GM23338 (cell line): ENCODE measurements around the gene ME3. TPM values are rescaled to one million over a fixed set of nuclear protein-coding genes. Genes with fewer than 3 reads are reported as not detected.

Experiments used
- ATAC-seq: fragments of 200-7000 bp; cut with Tn5 transposase; 3 replicates; pipeline ENCODE4 v1.9.1; 2020
- DNase-seq: peaks from one replicate; pipeline ENCODE4 v3.0.0-alpha.2; 2015; ENCODE audit warnings: low spot score
- H2AFZ ChIP-seq: fragments of 200-600 bp; sonication (generic); 2 replicates; pipeline ENCODE4 v1.8.0; 2016; ENCODE audit warnings: antibody characterized with exemption, mild to moderate bottlenecking, moderate library complexity
- H3F3A ChIP-seq: fragments of 200-600 bp; sonication (generic); replicated peaks from 2 replicates; pipeline ENCODE4 v1.8.0; 2017; ENCODE audit warnings: antibody characterized with exemption, mixed run types, low read depth
- H3K27ac ChIP-seq: fragments of 200-600 bp; sonication (generic); 2 replicates; pipeline ENCODE4 v1.6.1; 2016; ENCODE audit warnings: low read depth
- H3K27me3 ChIP-seq: fragments of 200-600 bp; sonication (generic); 2 replicates; pipeline ENCODE4 v1.8.0; 2016; ENCODE audit warnings: mild to moderate bottlenecking, mixed run types, moderate library complexity; ENCODE audit not compliant: insufficient read depth
- H3K36me3 ChIP-seq: fragments of 200-600 bp; sonication (generic); 2 replicates; pipeline ENCODE4 v1.8.0; 2016; ENCODE audit warnings: mild to moderate bottlenecking; ENCODE audit not compliant: insufficient read depth
- H3K4me1 ChIP-seq: fragments of 200-600 bp; sonication (generic); 2 replicates; pipeline ENCODE4 v1.8.0; 2016; ENCODE audit warnings: mild to moderate bottlenecking, moderate library complexity; ENCODE audit not compliant: insufficient read depth
- H3K4me2 ChIP-seq: fragments of 200-600 bp; sonication (generic); 2 replicates; pipeline ENCODE4 v1.7.1; 2017; ENCODE audit warnings: mixed run types
- H3K4me3 ChIP-seq: fragments of 200-600 bp; sonication (generic); 2 replicates; pipeline ENCODE4 v1.6.1; 2016; ENCODE audit warnings: mixed run types
- H3K79me2 ChIP-seq: fragments of 200-600 bp; sonication (generic); replicated peaks from 2 replicates; pipeline ENCODE4 v1.8.0; 2017; ENCODE audit warnings: mild to moderate bottlenecking; ENCODE audit not compliant: insufficient read depth
- H3K9me2 ChIP-seq: fragments of 200-600 bp; sonication (generic); 2 replicates; pipeline ENCODE4 v1.8.0; 2017; ENCODE audit not compliant: insufficient read depth
- H4K20me1 ChIP-seq: fragments of 200-600 bp; sonication (generic); replicated peaks from 2 replicates; pipeline ENCODE4 v1.8.0; 2017; ENCODE audit warnings: mild to moderate bottlenecking; ENCODE audit not compliant: insufficient read depth
- H3K27ac Mint-ChIP-seq: 2 replicates; pipeline ENCODE4 v1.8.0; 2020; ENCODE audit warnings: inconsistent platforms, mild to moderate bottlenecking, moderate library complexity, mixed read lengths
- H3K27me3 Mint-ChIP-seq: 3 replicates; pipeline ENCODE4 v1.8.0; 2022; ENCODE audit warnings: low read depth, mild to moderate bottlenecking, moderate library complexity, mixed read lengths, inconsistent platforms; ENCODE audit not compliant: insufficient read depth, poor library complexity
- H3K36me3 Mint-ChIP-seq: 3 replicates; pipeline ENCODE4 v1.8.0; 2021; ENCODE audit warnings: low read depth, mild to moderate bottlenecking, inconsistent platforms, moderate library complexity, mixed read lengths
- H3K4me1 Mint-ChIP-seq: 3 replicates; pipeline ENCODE4 v1.8.0; 2020; ENCODE audit warnings: mild to moderate bottlenecking, inconsistent platforms, mixed read lengths
- H3K4me3 Mint-ChIP-seq: 3 replicates; pipeline ENCODE4 v1.8.0; 2021; ENCODE audit warnings: moderate library complexity, mild to moderate bottlenecking, inconsistent platforms, mixed read lengths
- H3K9me3 Mint-ChIP-seq: 3 replicates; pipeline ENCODE4 v1.8.0; 2020; ENCODE audit warnings: moderate library complexity, mild to moderate bottlenecking, inconsistent platforms, mixed read lengths
- CREB1 ChIP-seq: fragments of 250-450 bp; sonication (Bioruptor Pico); IDR thresholded peaks from 2 replicates; pipeline ENCODE4 v1.5.0; 2020; ENCODE audit warnings: low read depth, mild to moderate bottlenecking, moderate library complexity
- EZH2 ChIP-seq: fragments of 200-600 bp; sonication (generic); IDR thresholded peaks from one replicate; pipeline ENCODE4 v1.8.0; 2017; ENCODE audit warnings: antibody characterized with exemption, mild to moderate bottlenecking, low read depth; ENCODE audit not compliant: unreplicated experiment
- EZH2phosphoT487 ChIP-seq: fragments of 200-600 bp; sonication (generic); IDR thresholded peaks from one replicate; pipeline ENCODE4 v1.8.1; 2018; ENCODE audit warnings: antibody characterized with exemption; ENCODE audit not compliant: unreplicated experiment
- JUNB ChIP-seq: IDR thresholded peaks from one replicate; pipeline ENCODE4 v1.6.1; 2016; ENCODE audit warnings: antibody characterized with exemption; ENCODE audit not compliant: unreplicated experiment
- NANOG ChIP-seq: IDR thresholded peaks from 2 replicates; pipeline ENCODE4 v1.6.1; 2016; ENCODE audit warnings: antibody characterized with exemption, borderline replicate concordance
- POLR2AphosphoS5 ChIP-seq: IDR thresholded peaks from 2 replicates; pipeline ENCODE4 v1.6.1; 2016; ENCODE audit warnings: antibody characterized with exemption, low read depth
- STAT1 ChIP-seq: IDR thresholded peaks from one replicate; pipeline ENCODE4 v1.6.1; 2016; ENCODE audit warnings: antibody characterized with exemption; ENCODE audit not compliant: unreplicated experiment
- ZNF114 ChIP-seq: fragments of 250-450 bp; sonication (Bioruptor Pico); IDR thresholded peaks from 2 replicates; pipeline ENCODE4 v1.5.0; 2020; ENCODE audit warnings: mild to moderate bottlenecking, moderate library complexity
- ZNF331 ChIP-seq: fragments of 250-450 bp; sonication (Bioruptor Pico); IDR thresholded peaks from 2 replicates; pipeline ENCODE4 v1.5.0; 2020; ENCODE audit warnings: low read depth, mild to moderate bottlenecking, moderate library complexity
- polyA plus RNA-seq: library from polyadenylated mRNA; unstranded; fragments of >200 nt; fragmentation: Nextera tagmentation; extraction: Ambion mirVana; gene quantifications from 2 replicates; pipeline ENCODE4 v1.2.1, GENCODE V29; 2016
- total RNA-seq: library from RNA; depleted of rRNA; stranded (reverse); fragments of >200 nt; shearing (Covaris generic); gene quantifications from 2 replicates; pipeline ENCODE4 v1.2.3, GENCODE V29; 2014
- TF ChIP-seq, protein P1 (sequence below), 2 experiments: fragments of 200-600 bp in 1 of 2; sonication (generic) in 1 of 2; conservative IDR thresholded peaks; 2 replicates each; pipeline versions ENCODE4 v1.5.1 to v1.6.1; 2016 to 2017; ENCODE audit warnings: antibody characterized with exemption in 2 of 2, low read depth in 2 of 2, mild to moderate bottlenecking in 2 of 2, moderate library complexity in 1 of 2
- TF ChIP-seq, protein P2 (sequence below): fragments of 250-450 bp; sonication (Bioruptor Pico); IDR thresholded peaks from 2 replicates; pipeline ENCODE4 v1.5.0; 2020; ENCODE audit warnings: mild to moderate bottlenecking, moderate library complexity
- TF ChIP-seq, protein P3 (sequence below): IDR thresholded peaks from one replicate; pipeline ENCODE4 v1.6.1; 2018; ENCODE audit warnings: antibody characterized with exemption; ENCODE audit not compliant: unreplicated experiment
- TF ChIP-seq, protein P4 (sequence below): IDR thresholded peaks from 2 replicates; pipeline ENCODE4 v1.6.1; 2016; ENCODE audit warnings: antibody characterized with exemption

ME3 gene
- total and polyA plus RNA-seq, 2 experiments from 2014 or later = 1.3 to 4.0 TPM

DNA sequence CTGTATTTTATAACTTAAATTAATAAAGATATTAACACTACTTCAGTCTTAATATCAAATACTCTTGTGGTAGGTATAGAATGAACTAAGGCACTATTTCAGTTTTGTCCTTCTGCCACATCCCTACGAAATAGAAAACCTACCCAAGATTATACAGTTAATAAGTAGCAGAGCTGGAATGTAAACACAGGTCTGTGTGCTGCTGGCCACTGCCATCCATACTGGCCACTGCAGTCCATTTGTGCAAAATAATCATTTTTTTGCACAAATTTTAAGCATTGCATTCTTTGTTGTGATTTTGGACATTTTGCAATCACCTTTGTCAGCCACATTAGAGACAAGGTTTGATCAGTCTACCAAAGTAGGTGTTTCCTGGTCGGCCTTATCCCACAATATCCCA, 91.9 kb downstream of the ME3 start:
- no peaks in the 10 kb centered on the region for H3K36me3 Mint-ChIP-seq
- H3K27me3 Mint-ChIP-seq = peaks cover 5% of the 10 kb centered on the region
- no peak overlapping the region for H3K4me3 Mint-ChIP-seq
- Histone ChIP-seq H3K4me2 (no peak overlapping the region), H3K79me2 (no peaks in the 10 kb centered on the region), H3K36me3 (no peaks in the 10 kb centered on the region), H3K27ac (no peak overlapping the region), H3K9me2 (0 out of 2 replicates have a peak, but pooled peaks cover 2% of the 10 kb centered on the region), H2AFZ (no peak overlapping the region), H3K4me3 (no peak overlapping the region), H3K4me1 (no peaks in the 10 kb centered on the region), H3K27me3 (no peaks in the 10 kb centered on the region), H4K20me1 (no peaks in the 10 kb centered on the region), H3F3A (no peaks in the 10 kb centered on the region)
- H3K27ac Mint-ChIP-seq = no peak overlapping the region
- TF ChIP-seq, protein P1, sequence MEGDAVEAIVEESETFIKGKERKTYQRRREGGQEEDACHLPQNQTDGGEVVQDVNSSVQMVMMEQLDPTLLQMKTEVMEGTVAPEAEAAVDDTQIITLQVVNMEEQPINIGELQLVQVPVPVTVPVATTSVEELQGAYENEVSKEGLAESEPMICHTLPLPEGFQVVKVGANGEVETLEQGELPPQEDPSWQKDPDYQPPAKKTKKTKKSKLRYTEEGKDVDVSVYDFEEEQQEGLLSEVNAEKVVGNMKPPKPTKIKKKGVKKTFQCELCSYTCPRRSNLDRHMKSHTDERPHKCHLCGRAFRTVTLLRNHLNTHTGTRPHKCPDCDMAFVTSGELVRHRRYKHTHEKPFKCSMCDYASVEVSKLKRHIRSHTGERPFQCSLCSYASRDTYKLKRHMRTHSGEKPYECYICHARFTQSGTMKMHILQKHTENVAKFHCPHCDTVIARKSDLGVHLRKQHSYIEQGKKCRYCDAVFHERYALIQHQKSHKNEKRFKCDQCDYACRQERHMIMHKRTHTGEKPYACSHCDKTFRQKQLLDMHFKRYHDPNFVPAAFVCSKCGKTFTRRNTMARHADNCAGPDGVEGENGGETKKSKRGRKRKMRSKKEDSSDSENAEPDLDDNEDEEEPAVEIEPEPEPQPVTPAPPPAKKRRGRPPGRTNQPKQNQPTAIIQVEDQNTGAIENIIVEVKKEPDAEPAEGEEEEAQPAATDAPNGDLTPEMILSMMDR (conservative IDR thresholded peaks at IDR 0.05; ENCODE audit: low read depth in 2 of 2) = no peak
- no peak for TF ChIP-seq ZNF114 (CRISPR knock-in tag)
- TF ChIP-seq ZNF331 = no peak
- TF ChIP-seq, protein P2, sequence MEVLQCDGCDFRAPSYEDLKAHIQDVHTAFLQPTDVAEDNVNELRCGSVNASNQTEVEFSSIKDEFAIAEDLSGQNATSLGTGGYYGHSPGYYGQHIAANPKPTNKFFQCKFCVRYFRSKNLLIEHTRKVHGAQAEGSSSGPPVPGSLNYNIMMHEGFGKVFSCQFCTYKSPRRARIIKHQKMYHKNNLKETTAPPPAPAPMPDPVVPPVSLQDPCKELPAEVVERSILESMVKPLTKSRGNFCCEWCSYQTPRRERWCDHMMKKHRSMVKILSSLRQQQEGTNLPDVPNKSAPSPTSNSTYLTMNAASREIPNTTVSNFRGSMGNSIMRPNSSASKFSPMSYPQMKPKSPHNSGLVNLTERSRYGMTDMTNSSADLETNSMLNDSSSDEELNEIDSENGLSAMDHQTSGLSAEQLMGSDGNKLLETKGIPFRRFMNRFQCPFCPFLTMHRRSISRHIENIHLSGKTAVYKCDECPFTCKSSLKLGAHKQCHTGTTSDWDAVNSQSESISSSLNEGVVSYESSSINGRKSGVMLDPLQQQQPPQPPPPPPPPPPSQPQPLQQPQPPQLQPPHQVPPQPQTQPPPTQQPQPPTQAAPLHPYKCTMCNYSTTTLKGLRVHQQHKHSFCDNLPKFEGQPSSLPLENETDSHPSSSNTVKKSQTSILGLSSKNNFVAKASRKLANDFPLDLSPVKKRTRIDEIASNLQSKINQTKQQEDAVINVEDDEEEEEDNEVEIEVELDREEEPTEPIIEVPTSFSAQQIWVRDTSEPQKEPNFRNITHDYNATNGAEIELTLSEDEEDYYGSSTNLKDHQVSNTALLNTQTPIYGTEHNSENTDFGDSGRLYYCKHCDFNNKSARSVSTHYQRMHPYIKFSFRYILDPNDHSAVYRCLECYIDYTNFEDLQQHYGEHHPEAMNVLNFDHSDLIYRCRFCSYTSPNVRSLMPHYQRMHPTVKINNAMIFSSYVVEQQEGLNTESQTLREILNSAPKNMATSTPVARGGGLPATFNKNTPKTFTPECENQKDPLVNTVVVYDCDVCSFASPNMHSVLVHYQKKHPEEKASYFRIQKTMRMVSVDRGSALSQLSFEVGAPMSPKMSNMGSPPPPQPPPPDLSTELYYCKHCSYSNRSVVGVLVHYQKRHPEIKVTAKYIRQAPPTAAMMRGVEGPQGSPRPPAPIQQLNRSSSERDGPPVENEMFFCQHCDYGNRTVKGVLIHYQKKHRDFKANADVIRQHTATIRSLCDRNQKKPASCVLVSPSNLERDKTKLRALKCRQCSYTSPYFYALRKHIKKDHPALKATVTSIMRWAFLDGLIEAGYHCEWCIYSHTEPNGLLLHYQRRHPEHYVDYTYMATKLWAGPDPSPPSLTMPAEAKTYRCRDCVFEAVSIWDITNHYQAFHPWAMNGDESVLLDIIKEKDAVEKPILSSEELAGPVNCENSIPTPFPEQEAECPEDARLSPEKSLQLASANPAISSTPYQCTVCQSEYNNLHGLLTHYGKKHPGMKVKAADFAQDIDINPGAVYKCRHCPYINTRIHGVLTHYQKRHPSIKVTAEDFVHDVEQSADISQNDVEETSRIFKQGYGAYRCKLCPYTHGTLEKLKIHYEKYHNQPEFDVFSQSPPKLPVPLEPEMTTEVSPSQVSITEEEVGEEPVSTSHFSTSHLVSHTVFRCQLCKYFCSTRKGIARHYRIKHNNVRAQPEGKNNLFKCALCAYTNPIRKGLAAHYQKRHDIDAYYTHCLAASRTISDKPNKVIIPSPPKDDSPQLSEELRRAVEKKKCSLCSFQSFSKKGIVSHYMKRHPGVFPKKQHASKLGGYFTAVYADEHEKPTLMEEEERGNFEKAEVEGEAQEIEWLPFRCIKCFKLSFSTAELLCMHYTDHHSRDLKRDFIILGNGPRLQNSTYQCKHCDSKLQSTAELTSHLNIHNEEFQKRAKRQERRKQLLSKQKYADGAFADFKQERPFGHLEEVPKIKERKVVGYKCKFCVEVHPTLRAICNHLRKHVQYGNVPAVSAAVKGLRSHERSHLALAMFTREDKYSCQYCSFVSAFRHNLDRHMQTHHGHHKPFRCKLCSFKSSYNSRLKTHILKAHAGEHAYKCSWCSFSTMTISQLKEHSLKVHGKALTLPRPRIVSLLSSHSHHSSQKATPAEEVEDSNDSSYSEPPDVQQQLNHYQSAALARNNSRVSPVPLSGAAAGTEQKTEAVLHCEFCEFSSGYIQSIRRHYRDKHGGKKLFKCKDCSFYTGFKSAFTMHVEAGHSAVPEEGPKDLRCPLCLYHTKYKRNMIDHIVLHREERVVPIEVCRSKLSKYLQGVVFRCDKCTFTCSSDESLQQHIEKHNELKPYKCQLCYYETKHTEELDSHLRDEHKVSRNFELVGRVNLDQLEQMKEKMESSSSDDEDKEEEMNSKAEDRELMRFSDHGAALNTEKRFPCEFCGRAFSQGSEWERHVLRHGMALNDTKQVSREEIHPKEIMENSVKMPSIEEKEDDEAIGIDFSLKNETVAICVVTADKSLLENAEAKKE (CRISPR knock-in tag) = no peak
- no peak for TF ChIP-seq EZH2
- TF ChIP-seq NANOG = no peak
- TF ChIP-seq, protein P3, sequence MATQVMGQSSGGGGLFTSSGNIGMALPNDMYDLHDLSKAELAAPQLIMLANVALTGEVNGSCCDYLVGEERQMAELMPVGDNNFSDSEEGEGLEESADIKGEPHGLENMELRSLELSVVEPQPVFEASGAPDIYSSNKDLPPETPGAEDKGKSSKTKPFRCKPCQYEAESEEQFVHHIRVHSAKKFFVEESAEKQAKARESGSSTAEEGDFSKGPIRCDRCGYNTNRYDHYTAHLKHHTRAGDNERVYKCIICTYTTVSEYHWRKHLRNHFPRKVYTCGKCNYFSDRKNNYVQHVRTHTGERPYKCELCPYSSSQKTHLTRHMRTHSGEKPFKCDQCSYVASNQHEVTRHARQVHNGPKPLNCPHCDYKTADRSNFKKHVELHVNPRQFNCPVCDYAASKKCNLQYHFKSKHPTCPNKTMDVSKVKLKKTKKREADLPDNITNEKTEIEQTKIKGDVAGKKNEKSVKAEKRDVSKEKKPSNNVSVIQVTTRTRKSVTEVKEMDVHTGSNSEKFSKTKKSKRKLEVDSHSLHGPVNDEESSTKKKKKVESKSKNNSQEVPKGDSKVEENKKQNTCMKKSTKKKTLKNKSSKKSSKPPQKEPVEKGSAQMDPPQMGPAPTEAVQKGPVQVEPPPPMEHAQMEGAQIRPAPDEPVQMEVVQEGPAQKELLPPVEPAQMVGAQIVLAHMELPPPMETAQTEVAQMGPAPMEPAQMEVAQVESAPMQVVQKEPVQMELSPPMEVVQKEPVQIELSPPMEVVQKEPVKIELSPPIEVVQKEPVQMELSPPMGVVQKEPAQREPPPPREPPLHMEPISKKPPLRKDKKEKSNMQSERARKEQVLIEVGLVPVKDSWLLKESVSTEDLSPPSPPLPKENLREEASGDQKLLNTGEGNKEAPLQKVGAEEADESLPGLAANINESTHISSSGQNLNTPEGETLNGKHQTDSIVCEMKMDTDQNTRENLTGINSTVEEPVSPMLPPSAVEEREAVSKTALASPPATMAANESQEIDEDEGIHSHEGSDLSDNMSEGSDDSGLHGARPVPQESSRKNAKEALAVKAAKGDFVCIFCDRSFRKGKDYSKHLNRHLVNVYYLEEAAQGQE = no peak
- no peak for TF ChIP-seq EZH2phosphoT487
- TF ChIP-seq JUNB = no peak
- no peak for TF ChIP-seq STAT1
- no peak for TF ChIP-seq POLR2AphosphoS5
- no peak for TF ChIP-seq CREB1 (CRISPR knock-in tag)
- TF ChIP-seq, protein P4, sequence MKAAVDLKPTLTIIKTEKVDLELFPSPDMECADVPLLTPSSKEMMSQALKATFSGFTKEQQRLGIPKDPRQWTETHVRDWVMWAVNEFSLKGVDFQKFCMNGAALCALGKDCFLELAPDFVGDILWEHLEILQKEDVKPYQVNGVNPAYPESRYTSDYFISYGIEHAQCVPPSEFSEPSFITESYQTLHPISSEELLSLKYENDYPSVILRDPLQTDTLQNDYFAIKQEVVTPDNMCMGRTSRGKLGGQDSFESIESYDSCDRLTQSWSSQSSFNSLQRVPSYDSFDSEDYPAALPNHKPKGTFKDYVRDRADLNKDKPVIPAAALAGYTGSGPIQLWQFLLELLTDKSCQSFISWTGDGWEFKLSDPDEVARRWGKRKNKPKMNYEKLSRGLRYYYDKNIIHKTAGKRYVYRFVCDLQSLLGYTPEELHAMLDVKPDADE = no peak
- H3K4me1 Mint-ChIP-seq = no peaks in the 10 kb centered on the region; the same call in 2 of the 3 replicates
- ATAC-seq (no peak), DNase-seq (no peak)
- no peaks in the 10 kb centered on the region for H3K9me3 Mint-ChIP-seq
